HEK293 (cell line): ENCODE data around the gene CYP1B1.

Experiments used
- GLI4 ChIP-seq: fragments of 450-650 bp; formaldehyde crosslinking; IDR thresholded peaks from 2 replicates; pipeline ENCODE4 v1.5.1; 2016; ENCODE audit warnings: missing biosample characterization, missing genetic modification characterization
- HOXA7 ChIP-seq: sonication (generic); formaldehyde crosslinking; IDR thresholded peaks from 2 replicates; pipeline ENCODE4 v1.8.1; 2022; ENCODE audit warnings: missing genetic modification reagents, borderline replicate concordance
- ZNF221 ChIP-seq: fragments of 450-650 bp; formaldehyde crosslinking; IDR thresholded peaks from 2 replicates; pipeline ENCODE4 v1.5.1; 2017; ENCODE audit warnings: missing biosample characterization, missing genetic modification characterization, borderline replicate concordance
- ZNF548 ChIP-seq: fragments of 450-650 bp; formaldehyde crosslinking; IDR thresholded peaks from 2 replicates; pipeline ENCODE4 v1.5.1; 2016; ENCODE audit warnings: missing biosample characterization, missing genetic modification characterization
- ZNF561 ChIP-seq: fragments of 450-650 bp; IDR thresholded peaks from 2 replicates; pipeline ENCODE4 v1.5.1; 2018; ENCODE audit warnings: missing biosample characterization, missing genetic modification characterization, borderline replicate concordance
- ZNF654 ChIP-seq: fragments of 450-650 bp; formaldehyde crosslinking; IDR thresholded peaks from 2 replicates; pipeline ENCODE4 v1.5.1; 2016; ENCODE audit warnings: low read depth, missing biosample characterization, missing genetic modification characterization
- ZNF830 ChIP-seq: fragments of 450-650 bp; IDR thresholded peaks from 2 replicates; pipeline ENCODE4 v1.5.0; 2018; ENCODE audit warnings: missing biosample characterization, missing genetic modification characterization, low read depth, mild to moderate bottlenecking, moderate library complexity
- TF ChIP-seq, protein P1 (sequence below): fragments of 450-650 bp; formaldehyde crosslinking; IDR thresholded peaks from 2 replicates; pipeline ENCODE4 v1.5.1; 2016; ENCODE audit warnings: missing biosample characterization, missing genetic modification characterization
- TF ChIP-seq, protein P2 (sequence below): fragments of 450-650 bp; IDR thresholded peaks from 2 replicates; pipeline ENCODE4 v1.5.1; 2018; ENCODE audit warnings: missing biosample characterization, mild to moderate bottlenecking, missing genetic modification characterization
- TF ChIP-seq, protein P3 (sequence below): fragments of 450-650 bp; formaldehyde crosslinking; IDR thresholded peaks from 2 replicates; pipeline ENCODE4 v1.5.1; 2017; ENCODE audit warnings: missing biosample characterization, missing genetic modification characterization

DNA sequence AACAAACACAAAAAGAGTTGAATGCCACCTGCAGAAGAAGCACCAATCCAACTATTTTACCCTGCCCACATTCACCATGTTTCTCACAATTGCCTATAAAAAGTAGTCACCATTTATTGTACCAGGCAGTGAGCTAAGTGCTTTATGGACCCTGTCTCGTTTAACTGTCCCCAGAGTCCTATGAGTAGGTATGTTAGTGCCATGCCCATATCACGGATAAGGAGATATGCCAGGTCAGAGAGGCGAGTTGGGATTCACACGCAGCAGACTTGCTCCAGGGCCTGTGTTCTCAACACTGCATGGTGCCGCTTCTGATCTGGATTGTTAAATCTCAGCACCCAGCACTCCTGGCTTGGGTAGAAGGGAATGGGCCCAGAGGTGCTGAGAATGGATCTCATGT, 49.1 kb upstream of the CYP1B1 start:
- TF ChIP-seq ZNF221 (no peak), ZNF830 (no peak), HOXA7 (CRISPR knock-in tag) (no peak), ZNF561 (tag by site-specific recombination) (no peak), ZNF654 (tag by site-specific recombination) (no peak), ZNF548 (tag by site-specific recombination) (no peak), GLI4 (tag by site-specific recombination) (no peak)
- TF ChIP-seq, protein P1, sequence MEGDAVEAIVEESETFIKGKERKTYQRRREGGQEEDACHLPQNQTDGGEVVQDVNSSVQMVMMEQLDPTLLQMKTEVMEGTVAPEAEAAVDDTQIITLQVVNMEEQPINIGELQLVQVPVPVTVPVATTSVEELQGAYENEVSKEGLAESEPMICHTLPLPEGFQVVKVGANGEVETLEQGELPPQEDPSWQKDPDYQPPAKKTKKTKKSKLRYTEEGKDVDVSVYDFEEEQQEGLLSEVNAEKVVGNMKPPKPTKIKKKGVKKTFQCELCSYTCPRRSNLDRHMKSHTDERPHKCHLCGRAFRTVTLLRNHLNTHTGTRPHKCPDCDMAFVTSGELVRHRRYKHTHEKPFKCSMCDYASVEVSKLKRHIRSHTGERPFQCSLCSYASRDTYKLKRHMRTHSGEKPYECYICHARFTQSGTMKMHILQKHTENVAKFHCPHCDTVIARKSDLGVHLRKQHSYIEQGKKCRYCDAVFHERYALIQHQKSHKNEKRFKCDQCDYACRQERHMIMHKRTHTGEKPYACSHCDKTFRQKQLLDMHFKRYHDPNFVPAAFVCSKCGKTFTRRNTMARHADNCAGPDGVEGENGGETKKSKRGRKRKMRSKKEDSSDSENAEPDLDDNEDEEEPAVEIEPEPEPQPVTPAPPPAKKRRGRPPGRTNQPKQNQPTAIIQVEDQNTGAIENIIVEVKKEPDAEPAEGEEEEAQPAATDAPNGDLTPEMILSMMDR (tag by site-specific recombination), result no peak
- TF ChIP-seq, protein P2, sequence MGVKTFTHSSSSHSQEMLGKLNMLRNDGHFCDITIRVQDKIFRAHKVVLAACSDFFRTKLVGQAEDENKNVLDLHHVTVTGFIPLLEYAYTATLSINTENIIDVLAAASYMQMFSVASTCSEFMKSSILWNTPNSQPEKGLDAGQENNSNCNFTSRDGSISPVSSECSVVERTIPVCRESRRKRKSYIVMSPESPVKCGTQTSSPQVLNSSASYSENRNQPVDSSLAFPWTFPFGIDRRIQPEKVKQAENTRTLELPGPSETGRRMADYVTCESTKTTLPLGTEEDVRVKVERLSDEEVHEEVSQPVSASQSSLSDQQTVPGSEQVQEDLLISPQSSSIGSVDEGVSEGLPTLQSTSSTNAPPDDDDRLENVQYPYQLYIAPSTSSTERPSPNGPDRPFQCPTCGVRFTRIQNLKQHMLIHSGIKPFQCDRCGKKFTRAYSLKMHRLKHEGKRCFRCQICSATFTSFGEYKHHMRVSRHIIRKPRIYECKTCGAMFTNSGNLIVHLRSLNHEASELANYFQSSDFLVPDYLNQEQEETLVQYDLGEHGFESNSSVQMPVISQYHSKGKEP, result no peak
- TF ChIP-seq, protein P3, sequence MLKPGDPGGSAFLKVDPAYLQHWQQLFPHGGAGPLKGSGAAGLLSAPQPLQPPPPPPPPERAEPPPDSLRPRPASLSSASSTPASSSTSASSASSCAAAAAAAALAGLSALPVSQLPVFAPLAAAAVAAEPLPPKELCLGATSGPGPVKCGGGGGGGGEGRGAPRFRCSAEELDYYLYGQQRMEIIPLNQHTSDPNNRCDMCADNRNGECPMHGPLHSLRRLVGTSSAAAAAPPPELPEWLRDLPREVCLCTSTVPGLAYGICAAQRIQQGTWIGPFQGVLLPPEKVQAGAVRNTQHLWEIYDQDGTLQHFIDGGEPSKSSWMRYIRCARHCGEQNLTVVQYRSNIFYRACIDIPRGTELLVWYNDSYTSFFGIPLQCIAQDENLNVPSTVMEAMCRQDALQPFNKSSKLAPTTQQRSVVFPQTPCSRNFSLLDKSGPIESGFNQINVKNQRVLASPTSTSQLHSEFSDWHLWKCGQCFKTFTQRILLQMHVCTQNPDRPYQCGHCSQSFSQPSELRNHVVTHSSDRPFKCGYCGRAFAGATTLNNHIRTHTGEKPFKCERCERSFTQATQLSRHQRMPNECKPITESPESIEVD (tag by site-specific recombination), result no peak
